Tibial artery (tissue), 4 donors: Measurements from ENCODE around the gene RAB25.

Experiments
- DNase-seq, 2 donors: peaks; one replicate each; pipeline ENCODE4 v3.0.0-alpha.2; 2019
- H3K27ac ChIP-seq, 2 donors: fragments of 200-600 bp; sonication (generic) in 1 of 2; 1 replicate in 1 of 2; 2 replicates in 1 of 2; pipeline ENCODE4 v1.5.1; 2018 to 2019; ENCODE audit warnings: mild to moderate bottlenecking in 1 of 2
- H3K27me3 ChIP-seq, 2 donors: fragments of 200-600 bp; sonication (generic) in 1 of 2; one replicate each; pipeline versions ENCODE4 v1.5.1 to v1.6.0; 2016 to 2019
- H3K36me3 ChIP-seq, 3 donors: fragments of 200-600 bp; sonication (generic) in 2 of 3; one replicate each; pipeline ENCODE4 v1.5.1; 2016 to 2019; ENCODE audit warnings: mild to moderate bottlenecking in 2 of 3
- H3K4me1 ChIP-seq, 4 donors: fragments of 200-600 bp; sonication (generic) in 2 of 4; 1 replicate in 3 of 4; 2 replicates in 1 of 4; pipeline ENCODE4 v1.5.1; 2016 to 2019
- H3K4me3 ChIP-seq, 2 donors: fragments of 200-600 bp; sonication (generic) in 1 of 2; 1 replicate in 1 of 2; 2 replicates in 1 of 2; pipeline ENCODE4 v1.5.1; 2018 to 2019; ENCODE audit warnings: mild to moderate bottlenecking in 2 of 2
- H3K9me3 ChIP-seq, 3 donors: fragments of 200-600 bp; sonication (generic) in 1 of 3; one replicate each; pipeline ENCODE4 v1.5.1; 2016 to 2019
- CTCF ChIP-seq, 2 experiments: fragments of 200-600 bp in 1 of 2; fragments of 450-650 bp in 1 of 2; IDR thresholded peaks; one replicate each; pipeline ENCODE4 v1.5.1; 2017 to 2019; ENCODE audit warnings: antibody characterized with exemption in 2 of 2, mild to moderate bottlenecking in 1 of 2, moderate library complexity in 1 of 2
- intact Hi-C: fragments of 100-400 bp; cut with DNase I; formaldehyde crosslinking; loops from one replicate; pipeline ENCODE4 v1.15.0; 2023; ENCODE audit warnings: low total_unique reads

The RAB25 gene

GRCh38 chr1:156112276-156113137 lies 51.5 kb downstream of the RAB25 start:
- Histone ChIP-seq H3K27ac (peak overlapping the region; percentile 92 to 99), H3K9me3 (no peaks in the 10 kb centered on the region), H3K4me1 (peaks cover 0 to 27% (median 15%) of the 10 kb centered on the region in 4 donors), H3K36me3 (no peaks in the 10 kb centered on the region), H3K27me3 (no peaks in the 10 kb centered on the region), H3K4me3 (no peak overlapping the region)
- intact Hi-C loops, result no loop called here
- no peak for TF ChIP-seq CTCF (IDR thresholded peaks at IDR 0.05)
- no peak for DNase-seq

GRCh38 chr1:156113282-156113950 lies 52.5 kb downstream of the RAB25 start:
- Histone ChIP-seq H3K27ac (peak overlapping the region; percentile 92 to 99), H3K9me3 (no peaks in the 10 kb centered on the region), H3K36me3 (no peaks in the 10 kb centered on the region), H3K4me1 (peaks cover 0 to 30% (median 16%) of the 10 kb centered on the region in 4 donors), H3K27me3 (no peaks in the 10 kb centered on the region), H3K4me3 (peak overlapping the region in 1 of 2 donors; percentile 78)
- TF ChIP-seq CTCF (IDR thresholded peaks at IDR 0.05), result no peak
- intact Hi-C loops, result no loop called here
- DNase-seq, result no peak

GRCh38 chr1:156114101-156114918 lies 53.4 kb downstream of the RAB25 start, which contains the start of gene LMNA:
TSS of gene LMNA (plus strand) at chr1:156114711. CDS start at chr1:156114919, 208 bp downstream.
- Histone ChIP-seq H3K27me3 (no peaks in the 10 kb centered on the region), H3K9me3 (no peaks in the 10 kb centered on the region), H3K4me3 (peak within 1 kb of the TSS; percentile 78 to 100), H3K36me3 (no peaks in the 10 kb centered on the region), H3K4me1 (peaks cover 0 to 39% (median 25%) of the 10 kb centered on the region in 4 donors), H3K27ac (peak within 1 kb of the TSS; percentile 92 to 99)
- TF ChIP-seq CTCF (IDR thresholded peaks at IDR 0.05), result no peak
- intact Hi-C loops, result no loop called here
- peak; percentile 98 for DNase-seq

- peak in 1 of 2 experiments; percentile 4 for TF ChIP-seq CTCF (IDR thresholded peaks at IDR 0.05)
- peak in 1 of 2 donors; percentile 58 for DNase-seq
- H3K4me3 ChIP-seq, result peak overlapping the region; percentile 78 to 100
- no peaks in the 10 kb centered on the region for H3K27me3 ChIP-seq
- no peaks in the 10 kb centered on the region for H3K9me3 ChIP-seq
- H3K36me3 ChIP-seq, result peaks cover 0 to 6% (median 0%) of the 10 kb centered on the region in 3 donors
- peak overlapping the region; percentile 92 to 99 for H3K27ac ChIP-seq
- peaks cover 5 to 46% (median 32%) of the 10 kb centered on the region in 4 donors for H3K4me1 ChIP-seq
- intact Hi-C loops, result no loop called here
Measured at GRCh38 chr1:156114919-156115513, 54.1 kb downstream of the RAB25 start.
